ENCODE data around the gene HS1BP3.

DNA sequence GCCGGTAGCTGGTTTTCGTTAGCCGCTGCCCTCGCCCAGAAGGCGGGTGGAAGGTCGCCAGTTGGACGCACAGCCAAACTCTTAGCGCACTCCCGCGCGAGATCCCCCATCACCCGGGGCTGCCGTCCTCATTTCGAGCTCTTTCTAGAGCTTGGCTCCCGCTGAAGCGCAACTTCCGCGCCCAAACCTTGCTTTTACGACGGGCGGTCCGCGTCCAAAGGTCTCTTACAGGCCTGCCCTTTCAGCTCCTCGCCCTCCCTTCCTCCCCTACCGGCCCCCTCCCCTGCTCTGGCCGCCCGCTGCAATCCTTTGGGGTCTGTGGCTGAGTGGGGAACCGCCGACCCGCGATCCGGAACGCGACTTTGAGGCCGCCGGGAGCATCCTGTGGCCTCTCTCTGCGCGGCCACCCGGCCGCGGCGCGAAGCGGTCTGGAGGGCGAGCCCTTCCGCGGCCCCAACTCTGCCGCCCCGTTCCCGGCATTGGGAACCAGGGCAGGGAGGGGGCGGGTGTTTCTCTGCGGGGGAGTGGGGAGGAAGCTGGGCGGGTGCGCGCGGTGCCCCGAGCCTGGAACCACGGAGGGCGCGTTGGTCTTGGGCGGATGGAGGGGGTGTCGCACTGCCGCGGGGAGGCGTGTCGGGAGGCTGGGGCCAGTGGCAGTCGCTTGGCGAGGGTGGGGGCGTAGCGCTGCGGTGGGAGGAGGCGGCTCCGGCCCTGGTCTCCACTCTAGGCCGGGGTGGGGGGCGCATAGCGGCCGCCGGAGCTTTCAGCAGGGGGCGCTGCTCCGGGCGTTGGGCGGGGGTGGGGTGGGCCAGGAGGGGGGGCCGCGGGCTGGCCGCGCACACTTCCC lies 15.6 kb upstream of the HS1BP3 start, which contains the start of gene GDF7:
- TF ChIP-seq, protein P1, sequence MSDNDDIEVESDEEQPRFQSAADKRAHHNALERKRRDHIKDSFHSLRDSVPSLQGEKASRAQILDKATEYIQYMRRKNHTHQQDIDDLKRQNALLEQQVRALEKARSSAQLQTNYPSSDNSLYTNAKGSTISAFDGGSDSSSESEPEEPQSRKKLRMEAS (IDR thresholded peaks at IDR 0.05), result peak; percentile 33; the same call in 1 of the 2 replicates
- TF ChIP-seq JUNB (IDR thresholded peaks at IDR 0.05) (no peak), RCOR1 (IDR thresholded peaks at IDR 0.05; ENCODE audit: low read depth, low read length) (no peak), POLR2A (IDR thresholded peaks at IDR 0.05; ENCODE audit: low read length) (no peak), CBX8 (IDR thresholded peaks at IDR 0.05) (no peak), MYC (IDR thresholded peaks at IDR 0.05; ENCODE audit: borderline replicate concordance, low read length) (no peak), EP300 (IDR thresholded peaks at IDR 0.05) (no peak), CEBPB (IDR thresholded peaks at IDR 0.05) (no peak), HEYL (CRISPR knock-in tag; IDR thresholded peaks at IDR 0.05) (no peak)
- TF ChIP-seq, protein P2, sequence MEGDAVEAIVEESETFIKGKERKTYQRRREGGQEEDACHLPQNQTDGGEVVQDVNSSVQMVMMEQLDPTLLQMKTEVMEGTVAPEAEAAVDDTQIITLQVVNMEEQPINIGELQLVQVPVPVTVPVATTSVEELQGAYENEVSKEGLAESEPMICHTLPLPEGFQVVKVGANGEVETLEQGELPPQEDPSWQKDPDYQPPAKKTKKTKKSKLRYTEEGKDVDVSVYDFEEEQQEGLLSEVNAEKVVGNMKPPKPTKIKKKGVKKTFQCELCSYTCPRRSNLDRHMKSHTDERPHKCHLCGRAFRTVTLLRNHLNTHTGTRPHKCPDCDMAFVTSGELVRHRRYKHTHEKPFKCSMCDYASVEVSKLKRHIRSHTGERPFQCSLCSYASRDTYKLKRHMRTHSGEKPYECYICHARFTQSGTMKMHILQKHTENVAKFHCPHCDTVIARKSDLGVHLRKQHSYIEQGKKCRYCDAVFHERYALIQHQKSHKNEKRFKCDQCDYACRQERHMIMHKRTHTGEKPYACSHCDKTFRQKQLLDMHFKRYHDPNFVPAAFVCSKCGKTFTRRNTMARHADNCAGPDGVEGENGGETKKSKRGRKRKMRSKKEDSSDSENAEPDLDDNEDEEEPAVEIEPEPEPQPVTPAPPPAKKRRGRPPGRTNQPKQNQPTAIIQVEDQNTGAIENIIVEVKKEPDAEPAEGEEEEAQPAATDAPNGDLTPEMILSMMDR (IDR thresholded peaks at IDR 0.05), result peak; percentile 56
- TF ChIP-seq, protein P3, sequence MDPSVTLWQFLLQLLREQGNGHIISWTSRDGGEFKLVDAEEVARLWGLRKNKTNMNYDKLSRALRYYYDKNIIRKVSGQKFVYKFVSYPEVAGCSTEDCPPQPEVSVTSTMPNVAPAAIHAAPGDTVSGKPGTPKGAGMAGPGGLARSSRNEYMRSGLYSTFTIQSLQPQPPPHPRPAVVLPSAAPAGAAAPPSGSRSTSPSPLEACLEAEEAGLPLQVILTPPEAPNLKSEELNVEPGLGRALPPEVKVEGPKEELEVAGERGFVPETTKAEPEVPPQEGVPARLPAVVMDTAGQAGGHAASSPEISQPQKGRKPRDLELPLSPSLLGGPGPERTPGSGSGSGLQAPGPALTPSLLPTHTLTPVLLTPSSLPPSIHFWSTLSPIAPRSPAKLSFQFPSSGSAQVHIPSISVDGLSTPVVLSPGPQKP (IDR thresholded peaks at IDR 0.05; ENCODE audit: low read depth, low read length), result no peak

Measured in A549 (cell line).